ENCODE measurements around the gene ZNF341. TPM values are rescaled to one million over a fixed set of nuclear protein-coding genes. Genes with fewer than 3 reads are reported as not detected.

The ZNF341 gene
- total and polyA plus RNA-seq, 2 donors (not counting 1 experiment from before 2014, with no cell fraction given) = 9.1 to 10.9 TPM

DNA sequence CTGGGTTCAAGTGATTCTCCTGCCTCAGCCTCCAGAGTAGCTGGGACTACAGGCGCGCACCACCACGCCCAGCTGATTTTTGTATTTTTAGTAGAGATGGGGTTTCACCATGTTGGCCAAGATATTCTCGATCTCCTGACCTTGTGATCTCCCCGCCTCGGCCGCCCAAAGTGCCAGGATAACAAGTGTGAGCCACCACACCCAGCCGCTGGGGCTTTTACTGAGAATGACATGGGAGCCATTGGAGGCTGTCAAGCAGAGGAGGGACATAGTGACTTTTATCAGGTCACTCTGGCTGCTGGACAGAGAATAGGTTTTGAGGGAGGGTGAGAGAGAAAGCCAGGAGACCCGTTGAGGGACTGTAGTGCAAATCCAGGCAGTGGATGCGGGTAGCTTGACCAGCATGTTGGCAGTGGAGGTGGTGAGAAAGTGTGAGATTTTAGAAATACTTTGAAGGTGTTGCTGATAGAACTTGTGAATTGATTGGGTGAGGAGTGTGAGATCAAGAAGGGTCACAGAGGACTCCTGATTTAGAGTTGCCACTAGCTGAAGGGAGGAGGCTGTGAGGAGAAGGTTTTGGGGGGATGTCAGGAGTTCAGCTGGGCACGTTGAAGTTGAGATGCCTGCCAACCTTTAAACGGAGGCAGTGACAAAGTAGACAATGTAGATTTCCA, 14.7 kb downstream of the ZNF341 start:
- POLR2A ChIA-PET = interaction anchor here (0.7 kb wide), 1 partner anchor 54 kb away, joined by 3 read pairs; no protein-coding TSS in a partner anchor

DNA sequence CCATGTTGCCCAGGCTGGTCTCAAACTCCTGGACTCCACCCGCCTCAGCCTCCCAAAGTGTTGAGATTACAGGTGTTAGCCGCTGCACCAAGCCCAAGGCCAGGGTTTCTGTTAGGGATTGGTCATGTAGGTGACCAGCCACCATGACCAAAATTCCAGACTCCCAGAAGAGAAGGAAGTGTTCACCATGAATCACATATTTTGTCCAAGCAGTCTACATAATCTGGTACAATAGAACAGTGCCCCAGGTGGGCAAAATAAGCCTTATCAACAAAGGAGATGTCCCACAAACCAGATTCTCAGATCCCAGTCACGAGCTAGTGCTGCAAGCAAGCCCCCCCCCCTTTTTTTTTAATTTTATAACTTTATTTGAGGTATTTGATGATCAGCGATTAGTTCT, 20.0 kb downstream of the ZNF341 start:
- TF ChIP-seq, protein P1, sequence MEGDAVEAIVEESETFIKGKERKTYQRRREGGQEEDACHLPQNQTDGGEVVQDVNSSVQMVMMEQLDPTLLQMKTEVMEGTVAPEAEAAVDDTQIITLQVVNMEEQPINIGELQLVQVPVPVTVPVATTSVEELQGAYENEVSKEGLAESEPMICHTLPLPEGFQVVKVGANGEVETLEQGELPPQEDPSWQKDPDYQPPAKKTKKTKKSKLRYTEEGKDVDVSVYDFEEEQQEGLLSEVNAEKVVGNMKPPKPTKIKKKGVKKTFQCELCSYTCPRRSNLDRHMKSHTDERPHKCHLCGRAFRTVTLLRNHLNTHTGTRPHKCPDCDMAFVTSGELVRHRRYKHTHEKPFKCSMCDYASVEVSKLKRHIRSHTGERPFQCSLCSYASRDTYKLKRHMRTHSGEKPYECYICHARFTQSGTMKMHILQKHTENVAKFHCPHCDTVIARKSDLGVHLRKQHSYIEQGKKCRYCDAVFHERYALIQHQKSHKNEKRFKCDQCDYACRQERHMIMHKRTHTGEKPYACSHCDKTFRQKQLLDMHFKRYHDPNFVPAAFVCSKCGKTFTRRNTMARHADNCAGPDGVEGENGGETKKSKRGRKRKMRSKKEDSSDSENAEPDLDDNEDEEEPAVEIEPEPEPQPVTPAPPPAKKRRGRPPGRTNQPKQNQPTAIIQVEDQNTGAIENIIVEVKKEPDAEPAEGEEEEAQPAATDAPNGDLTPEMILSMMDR (IDR thresholded peaks at IDR 0.05) = no peak
- TF ChIP-seq EZH2 (IDR thresholded peaks at IDR 0.05; ENCODE audit: borderline replicate concordance, insufficient read depth, low read depth, low read length, poor library complexity, severe bottlenecking) = no peak
- WGBS (ENCODE audit: insufficient coverage) = 100% methylated on average over 2 of the region's 4 CpGs
- ATAC-seq (ENCODE audit: low read depth) (no peak), DNase-seq (no peak)
- no peak overlapping the region for H3K4me3 ChIP-seq (ENCODE audit: control extremely low read depth in 1 of 5, extremely low read depth in 1 of 5, insufficient read depth in 1 of 5, low read depth in 2 of 5, low read length in 4 of 5)
- peaks cover 7 to 39% of the 10 kb centered on the region in 2 experiments for H3K36me3 ChIP-seq (replicated peaks in 1 of 2; ENCODE audit: control extremely low read depth in 1 of 2, control insufficient read depth in 1 of 2, extremely low read depth in 1 of 2, insufficient read depth in 2 of 2, low read length in 1 of 2)
- H2AFZ ChIP-seq (ENCODE audit: insufficient read depth, low read depth, low read length, poor library complexity, severe bottlenecking) = no peak overlapping the region
- no peaks in the 10 kb centered on the region for H3K79me2 ChIP-seq (ENCODE audit: control insufficient read depth, insufficient read depth, low read length)
- Mint-ChIP-seq H3K9me3 (ENCODE audit: insufficient read depth) (no peaks in the 10 kb centered on the region), H3K27ac (no peak overlapping the region), H3K27me3 (no peaks in the 10 kb centered on the region), H3K4me1 (peaks cover 14% of the 10 kb centered on the region), H3K4me3 (no peak overlapping the region)
- ChIA-PET POLR2A (interaction anchor here (0.6 kb wide), 1 partner anchor 29 kb away, joined by 5 read pairs; no protein-coding TSS in a partner anchor), CTCF (interaction anchor here (0.5 to 1.1 kb wide), 3 partner anchors 13 to 39 kb away, joined by 3 read pairs; no protein-coding TSS in a partner anchor)
- H3K27me3 ChIP-seq (replicated peaks in 1 of 4; ENCODE audit: control extremely low read depth in 1 of 4, control insufficient read depth in 3 of 4, insufficient read depth in 4 of 4, low read length in 3 of 4) = no peaks in the 10 kb centered on the region
- no peak overlapping the region for H3K4me2 ChIP-seq (replicated peaks; ENCODE audit: low read depth, low read length, poor library complexity, severe bottlenecking)
- no peak overlapping the region for H3K27ac ChIP-seq (ENCODE audit: low read length in 2 of 2)
- peaks cover 0 to 1% (median 0%) of the 10 kb centered on the region in 3 donors for H3K9me3 ChIP-seq (ENCODE audit: control extremely low read depth in 1 of 3, control insufficient read depth in 2 of 3, insufficient read depth in 1 of 3, low read length in 2 of 3)
- intact Hi-C loops (cut with micrococcal nuclease) = no loop called here
- H3K4me1 ChIP-seq (ENCODE audit: control insufficient read depth in 2 of 2, insufficient read depth in 2 of 2, low read length in 2 of 2) = peaks cover 10 to 13% of the 10 kb centered on the region in 2 donors
- H4K20me1 ChIP-seq (ENCODE audit: control insufficient read depth, insufficient read depth, low read length, poor library complexity, severe bottlenecking) = no peaks in the 10 kb centered on the region
- H3K9ac ChIP-seq (ENCODE audit: low read length) = no peak overlapping the region

More for the DNA sequence above, 14.7 kb downstream of the ZNF341 start:
- peaks cover 0 to 14% of the 10 kb centered on the region in 2 experiments for H3K36me3 ChIP-seq (replicated peaks in 1 of 2; ENCODE audit: control extremely low read depth in 1 of 2, control insufficient read depth in 1 of 2, extremely low read depth in 1 of 2, insufficient read depth in 2 of 2, low read length in 1 of 2)
- no peak overlapping the region for H3K27ac ChIP-seq (ENCODE audit: low read length in 2 of 2)
- H3K79me2 ChIP-seq (ENCODE audit: control insufficient read depth, insufficient read depth, low read length) = peaks cover 7% of the 10 kb centered on the region
- TF ChIP-seq EZH2 (IDR thresholded peaks at IDR 0.05; ENCODE audit: borderline replicate concordance, insufficient read depth, low read depth, low read length, poor library complexity, severe bottlenecking) = no peak
- TF ChIP-seq, protein P1 (IDR thresholded peaks at IDR 0.05) = no peak
- Mint-ChIP-seq H3K4me3 (no peak overlapping the region), H3K4me1 (peaks cover 5% of the 10 kb centered on the region), H3K9me3 (ENCODE audit: insufficient read depth) (no peaks in the 10 kb centered on the region), H3K27me3 (no peaks in the 10 kb centered on the region), H3K27ac (no peak overlapping the region)
- no peak overlapping the region for H3K9ac ChIP-seq (ENCODE audit: low read length)
- DNase-seq = no peak
- 98% methylated on average over 11 of the region's 12 CpGs for WGBS (ENCODE audit: insufficient coverage)
- H3K4me2 ChIP-seq (replicated peaks; ENCODE audit: low read depth, low read length, poor library complexity, severe bottlenecking) = no peak overlapping the region
- no peak overlapping the region for H2AFZ ChIP-seq (ENCODE audit: insufficient read depth, low read depth, low read length, poor library complexity, severe bottlenecking)
- H3K27me3 ChIP-seq (replicated peaks in 1 of 4; ENCODE audit: control extremely low read depth in 1 of 4, control insufficient read depth in 3 of 4, insufficient read depth in 4 of 4, low read length in 3 of 4) = no peaks in the 10 kb centered on the region
- intact Hi-C loops (cut with micrococcal nuclease) = no loop called here
- ATAC-seq (ENCODE audit: low read depth) = no peak
- H3K9me3 ChIP-seq (ENCODE audit: control extremely low read depth in 1 of 3, control insufficient read depth in 2 of 3, insufficient read depth in 1 of 3, low read length in 2 of 3) = peaks cover 0 to 2% (median 0%) of the 10 kb centered on the region in 3 donors
- H4K20me1 ChIP-seq (ENCODE audit: control insufficient read depth, insufficient read depth, low read length, poor library complexity, severe bottlenecking) = no peaks in the 10 kb centered on the region
- H3K4me3 ChIP-seq (ENCODE audit: control extremely low read depth in 1 of 5, extremely low read depth in 1 of 5, insufficient read depth in 1 of 5, low read depth in 2 of 5, low read length in 4 of 5) = no peak overlapping the region
- H3K4me1 ChIP-seq (ENCODE audit: control insufficient read depth in 2 of 2, insufficient read depth in 2 of 2, low read length in 2 of 2) = no peaks in the 10 kb centered on the region
- CTCF ChIA-PET = no interaction called here
